ENCODE results near the gene ARHGEF4.
A peak's percentile ranks its signal among the peaks of the same experiment; 100 is the strongest.

The ARHGEF4 gene

GRCh38 chr2:130836501-130837174 is at the start of gene ARHGEF4:
ARHGEF4 (plus strand) TSS chr2:130836914; CDS start chr2:130836954, 40 bp downstream.
- DNase-seq, result no peak

- DNase-seq, result no peak
These were observed 48.9 kb upstream of the ARHGEF4 start for GRCh38 chr2:130787841-130788240.

GRCh38 chr2:130790312-130790711 is 46.4 kb upstream of the ARHGEF4 start:
- DNase-seq, result no peak

GRCh38 chr2:130790804-130791616 is 45.7 kb upstream of the ARHGEF4 start:
- DNase-seq, result no peak

GRCh38 chr2:130791617-130791939 is 45.1 kb upstream of the ARHGEF4 start:
- no peak for DNase-seq

GRCh38 chr2:130795431-130795830 is 41.3 kb upstream of the ARHGEF4 start:
- DNase-seq, result no peak

GRCh38 chr2:130796290-130796689 is 40.4 kb upstream of the ARHGEF4 start:
- DNase-seq, result no peak

GRCh38 chr2:130797493-130798435 is 39.0 kb upstream of the ARHGEF4 start:
- DNase-seq, result peak; percentile 35

GRCh38 chr2:130798472-130799218 is 38.1 kb upstream of the ARHGEF4 start:
- DNase-seq, result no peak

GRCh38 chr2:130799295-130799694 is 37.4 kb upstream of the ARHGEF4 start:
- DNase-seq, result no peak

GRCh38 chr2:130805613-130806012 is 31.1 kb upstream of the ARHGEF4 start:
- DNase-seq, result no peak

- DNase-seq, result no peak
These were observed 30.3 kb upstream of the ARHGEF4 start for GRCh38 chr2:130806370-130806769.

GRCh38 chr2:130807659-130808385 is 28.9 kb upstream of the ARHGEF4 start:
- no peak for DNase-seq

GRCh38 chr2:130808482-130809268 is 28.0 kb upstream of the ARHGEF4 start:
- peak; percentile 14 for DNase-seq

GRCh38 chr2:130810490-130810889 is 26.2 kb upstream of the ARHGEF4 start:
- DNase-seq, result no peak

- DNase-seq, result no peak
These were observed 23.0 kb upstream of the ARHGEF4 start for GRCh38 chr2:130813722-130814121.

- DNase-seq, result no peak
These were observed 21.6 kb upstream of the ARHGEF4 start for GRCh38 chr2:130814931-130815680.

- no peak for DNase-seq
These were observed 17.9 kb upstream of the ARHGEF4 start for GRCh38 chr2:130818809-130819208.

- no peak for DNase-seq
These were observed 17.5 kb upstream of the ARHGEF4 start for GRCh38 chr2:130819226-130819607.

GRCh38 chr2:130819608-130820278 is 17.0 kb upstream of the ARHGEF4 start:
- DNase-seq, result no peak

Data from GF-D8 (cell line).